ENCODE data around the gene EFCAB12.

GRCh38 chr3:129461461-129462146 is 33.2 kb upstream of the EFCAB12 start:
- TF ChIP-seq CTCF (IDR thresholded peaks at IDR 0.05), result no peak
- no peak for TF ChIP-seq EZH2 (IDR thresholded peaks at IDR 0.05)
- TF ChIP-seq EZH2phosphoT487 (IDR thresholded peaks at IDR 0.05), result no peak

Data from neural progenitor cell (in vitro differentiated cells).